Iris pigment epithelial cell (primary cell): Measurements from ENCODE around the gene RPS6KA2.

Experiments
- DNase-seq: peaks from one replicate; pipeline ENCODE4 v3.0.0-alpha.2; 2011; ENCODE audit warnings: low read depth

The RPS6KA2 gene

DNA sequence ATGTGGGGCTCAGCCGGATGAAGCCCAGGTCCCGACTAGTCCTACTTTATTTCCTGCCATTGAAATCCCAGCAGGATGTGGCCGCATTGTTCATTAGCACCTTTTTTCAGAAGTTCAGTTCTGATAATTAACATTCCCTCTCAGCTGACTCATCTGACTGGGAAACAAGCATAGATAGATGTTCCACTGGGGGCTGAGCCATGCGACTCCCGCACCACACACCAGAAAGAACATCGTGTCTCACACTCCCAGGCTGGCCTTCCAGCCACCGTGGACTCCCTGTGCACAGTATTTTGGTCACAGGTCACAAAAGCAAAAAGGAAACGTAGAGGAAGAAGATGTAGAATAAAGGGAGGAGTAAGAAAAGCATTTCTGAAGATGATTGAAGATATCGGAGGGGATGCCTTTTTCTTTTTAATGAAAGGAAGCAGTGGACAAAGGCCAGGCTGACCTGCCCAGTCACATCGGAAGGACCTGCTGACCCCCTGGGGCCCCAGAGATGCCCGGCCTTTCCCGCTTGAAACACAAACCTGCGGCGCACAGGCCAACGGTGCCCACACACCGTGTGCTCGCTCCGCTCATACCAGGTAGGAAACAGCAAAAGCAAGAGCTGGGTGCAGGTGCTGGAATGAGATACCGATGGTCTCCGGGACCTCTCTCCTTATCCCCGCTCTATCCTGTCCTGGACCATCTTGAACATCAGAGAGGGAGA lies 11.8 kb downstream of the RPS6KA2 start:
- peak; percentile 76 for DNase-seq

DNA sequence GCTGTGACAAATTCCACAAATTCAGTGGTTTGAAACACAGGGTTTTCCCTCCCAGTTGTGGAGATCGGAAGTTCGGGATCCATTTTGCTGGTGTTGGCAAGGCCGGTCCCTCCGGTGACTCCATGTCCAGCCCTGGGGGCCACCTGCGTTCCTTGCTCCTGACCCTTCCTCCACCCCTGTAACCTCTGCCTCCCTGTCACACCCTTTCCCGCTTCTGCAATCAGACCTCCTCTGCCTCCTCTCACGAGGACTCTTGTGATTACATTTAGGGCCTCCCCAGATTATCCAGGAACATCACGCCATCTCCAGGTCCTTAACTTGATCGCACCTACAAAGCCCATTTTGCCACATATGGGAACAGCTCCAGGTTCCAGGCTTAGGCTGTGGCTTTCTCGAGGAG lies 12.5 kb downstream of the RPS6KA2 start:
- DNase-seq, result no peak

DNA sequence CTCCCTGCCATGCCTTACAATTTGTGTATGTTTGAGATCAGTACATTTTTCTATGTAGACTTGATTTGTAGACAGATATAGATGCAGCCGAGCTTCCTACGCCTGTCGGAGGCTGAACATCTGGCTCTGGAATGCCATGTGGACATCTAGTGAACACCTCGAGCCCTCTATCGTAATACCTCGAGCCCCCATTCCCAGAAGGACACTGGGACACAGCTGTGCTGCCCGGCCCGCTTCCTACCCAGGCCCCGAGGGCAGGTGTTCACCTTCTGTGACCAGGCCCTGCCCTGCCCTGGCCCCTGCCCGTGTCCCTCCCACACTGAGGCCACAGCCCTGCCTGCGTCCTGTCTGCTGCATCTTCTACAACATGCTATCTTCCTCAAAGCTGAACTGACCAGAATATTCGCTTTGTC lies 12.9 kb downstream of the RPS6KA2 start:
- DNase-seq, result no peak

DNA sequence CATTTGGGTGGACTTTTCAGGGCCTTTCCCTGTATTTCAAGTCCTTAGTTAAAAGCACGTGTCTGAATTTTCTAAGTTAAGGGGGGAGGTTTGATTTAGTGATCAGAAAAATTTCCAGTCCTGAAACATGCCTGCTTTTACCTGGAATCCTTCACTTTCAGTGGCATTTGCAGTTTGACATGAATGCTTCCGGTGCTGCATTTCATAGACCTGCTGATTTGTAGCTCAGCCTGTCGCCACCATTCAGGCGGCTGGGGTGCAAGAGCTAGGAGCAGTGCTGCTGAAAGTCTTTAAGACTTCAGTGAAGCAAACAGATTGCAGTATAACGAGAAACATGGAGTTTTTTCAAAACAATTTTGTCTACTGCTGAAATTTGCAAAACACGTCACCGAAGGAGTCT lies 14.0 kb downstream of the RPS6KA2 start:
- no peak for DNase-seq

DNA sequence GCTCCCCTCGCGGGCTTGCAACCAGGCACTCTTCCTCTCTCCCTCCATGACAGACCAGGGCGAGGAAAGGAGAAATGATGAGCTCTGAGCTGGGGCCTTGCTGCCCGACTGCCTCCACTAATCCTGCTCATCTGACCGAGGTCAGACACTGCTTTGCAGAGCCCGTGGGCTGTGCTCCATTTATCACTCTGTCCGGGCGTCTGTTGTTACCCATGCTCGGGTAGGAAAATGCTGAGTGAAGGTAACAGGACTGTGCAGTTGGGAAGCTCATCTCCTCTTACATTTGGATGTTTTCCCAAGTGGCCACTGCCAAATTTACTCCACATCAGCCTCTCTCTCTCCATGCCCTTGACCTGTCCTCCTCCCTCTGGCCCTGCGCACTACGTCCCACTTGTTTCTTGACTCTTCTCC lies 14.6 kb downstream of the RPS6KA2 start:
- no peak for DNase-seq

DNA sequence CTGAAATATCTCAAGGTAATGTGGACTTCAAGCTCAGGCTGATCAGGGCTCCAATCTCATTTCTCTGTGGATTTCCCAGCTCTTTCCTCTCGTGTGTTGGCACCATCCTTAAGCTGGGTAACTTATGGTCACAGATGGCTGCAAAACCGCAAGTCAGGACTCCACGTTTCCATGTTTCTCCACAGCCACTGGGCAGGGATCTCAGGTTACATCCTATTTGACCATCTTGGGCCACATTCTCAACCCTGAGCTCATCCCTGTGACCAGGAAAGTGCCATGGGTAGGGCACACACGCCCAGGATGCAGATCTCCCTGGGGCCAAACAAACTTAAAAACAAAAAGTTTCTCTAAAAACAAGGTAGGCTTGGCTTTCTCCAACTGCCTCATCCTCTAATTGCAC lies 15.4 kb downstream of the RPS6KA2 start:
- DNase-seq, result no peak

DNA sequence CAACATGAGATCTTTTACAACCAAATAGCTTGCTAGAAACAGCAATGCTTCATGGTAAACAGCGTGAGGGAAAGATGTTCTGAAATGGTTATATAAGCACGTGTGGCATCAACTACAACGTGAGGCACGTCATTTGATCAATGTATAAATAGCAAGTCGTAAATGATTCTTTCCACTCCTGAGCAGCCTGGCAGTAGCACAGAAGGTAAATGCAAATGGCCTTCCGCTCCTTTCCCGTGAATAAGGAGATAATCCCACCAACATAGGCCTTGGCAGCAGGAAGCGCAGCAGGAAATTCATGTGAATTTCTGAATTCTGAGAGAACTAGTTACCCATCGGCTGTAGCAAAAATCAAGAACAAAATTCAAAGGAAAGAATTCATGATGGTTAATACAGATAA lies 17.0 kb downstream of the RPS6KA2 start:
- no peak for DNase-seq

DNA sequence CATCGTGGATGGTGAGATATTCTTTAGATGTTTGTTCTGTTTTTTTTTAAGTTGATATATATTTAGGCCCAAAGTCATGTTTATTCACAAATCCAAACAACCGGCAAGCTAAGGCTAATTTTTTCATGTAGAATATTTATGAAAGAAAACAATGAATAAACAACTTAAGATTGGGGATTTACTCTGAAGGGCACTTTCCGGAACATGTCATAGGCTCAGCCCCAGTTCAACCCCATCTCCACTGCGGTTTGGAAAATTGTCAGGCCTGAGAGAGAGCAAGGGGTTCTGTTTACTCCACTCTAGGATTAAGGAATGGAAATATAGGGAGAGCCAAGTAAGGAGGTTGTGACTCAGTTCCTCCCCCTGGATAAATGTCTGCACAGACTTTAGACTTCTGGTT lies 18.3 kb downstream of the RPS6KA2 start:
- DNase-seq, result peak; percentile 97

DNA sequence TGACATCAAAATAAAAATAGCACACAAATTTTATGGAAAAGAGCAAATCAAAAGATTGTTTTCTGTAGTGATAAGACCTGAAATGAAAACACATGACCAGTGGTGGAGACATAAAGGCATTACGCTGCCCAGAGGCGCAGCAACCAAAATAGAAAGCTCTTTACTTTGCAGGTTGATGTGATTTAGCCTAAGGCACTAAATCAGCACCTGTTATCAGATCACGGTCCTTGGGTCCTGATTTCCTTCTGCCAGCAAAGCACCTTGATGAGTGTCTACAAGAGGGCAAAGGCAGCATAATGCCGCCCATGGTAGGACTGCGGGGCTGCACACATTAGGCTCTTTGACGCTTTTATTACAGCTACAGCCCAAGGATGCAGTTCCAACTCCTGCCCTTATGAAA lies 21.3 kb downstream of the RPS6KA2 start:
- no peak for DNase-seq

DNA sequence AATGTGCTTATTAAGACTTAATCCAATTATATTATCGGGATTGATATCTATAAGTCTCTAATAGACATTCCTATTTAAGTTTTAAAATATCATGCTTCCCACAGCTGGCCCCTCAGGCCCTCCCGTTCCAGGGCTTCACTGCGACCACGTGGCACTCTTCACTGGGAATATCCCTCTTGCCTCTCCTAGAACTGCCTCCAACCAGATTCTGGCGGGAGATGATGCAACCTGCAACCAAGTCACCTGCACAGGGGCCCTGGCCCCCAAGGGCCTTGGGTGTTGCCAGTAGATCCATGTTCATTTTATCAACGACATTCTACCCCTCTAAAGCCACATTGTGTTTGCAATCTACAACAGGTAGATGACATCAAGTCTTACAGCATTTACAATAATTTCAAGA lies 22.1 kb downstream of the RPS6KA2 start:
- DNase-seq, result no peak

DNA sequence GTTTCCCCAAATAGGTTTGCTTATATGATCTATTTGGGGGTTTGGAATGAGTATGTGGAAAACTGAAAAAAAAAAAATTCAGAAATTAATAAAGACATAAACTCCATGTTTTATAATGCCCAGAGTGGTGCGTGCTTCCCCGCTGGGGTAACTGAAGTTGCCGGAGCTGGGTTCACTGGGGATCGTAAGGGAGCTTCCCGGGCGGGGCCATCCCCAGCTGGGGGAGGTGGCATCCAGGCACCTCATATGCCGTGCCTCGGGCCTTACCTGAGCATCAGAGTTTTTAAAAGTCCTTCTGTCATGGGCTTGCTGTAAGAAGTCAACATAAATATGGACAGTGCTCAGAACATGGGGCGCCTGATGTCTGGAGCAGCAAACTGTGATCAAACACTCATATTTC lies 22.7 kb downstream of the RPS6KA2 start:
- DNase-seq, result no peak

DNA sequence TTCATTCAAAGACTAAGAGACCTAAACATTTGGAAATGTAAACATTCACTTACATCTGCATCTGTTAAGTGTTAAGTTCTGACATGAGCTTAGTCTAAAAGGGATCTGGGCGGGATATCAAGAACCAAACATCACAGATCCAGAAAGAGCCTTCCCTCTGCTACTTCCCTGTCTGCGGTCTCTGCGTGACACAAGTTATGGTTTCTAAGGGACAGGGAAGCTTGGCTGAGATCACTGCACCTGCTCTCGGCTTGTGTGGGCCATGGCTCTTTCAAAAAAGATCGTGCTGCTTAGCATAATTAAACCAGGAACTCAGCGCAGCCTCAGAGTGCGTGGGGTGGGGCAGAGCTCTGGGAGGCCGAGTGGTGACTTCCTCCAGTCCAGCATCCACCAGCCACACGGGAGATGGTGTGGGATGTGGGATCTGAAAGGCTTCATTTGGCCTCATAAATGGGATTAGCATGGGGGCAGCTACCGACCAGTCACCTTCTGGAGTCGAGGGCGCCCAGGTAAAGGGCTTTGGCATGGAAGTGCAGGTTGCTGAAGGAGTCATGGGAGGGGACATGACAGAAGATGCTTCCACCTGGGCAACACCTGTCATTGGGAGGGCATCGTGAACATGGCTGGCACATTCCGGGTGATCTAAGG lies 23.9 kb downstream of the RPS6KA2 start:
- no peak for DNase-seq

DNA sequence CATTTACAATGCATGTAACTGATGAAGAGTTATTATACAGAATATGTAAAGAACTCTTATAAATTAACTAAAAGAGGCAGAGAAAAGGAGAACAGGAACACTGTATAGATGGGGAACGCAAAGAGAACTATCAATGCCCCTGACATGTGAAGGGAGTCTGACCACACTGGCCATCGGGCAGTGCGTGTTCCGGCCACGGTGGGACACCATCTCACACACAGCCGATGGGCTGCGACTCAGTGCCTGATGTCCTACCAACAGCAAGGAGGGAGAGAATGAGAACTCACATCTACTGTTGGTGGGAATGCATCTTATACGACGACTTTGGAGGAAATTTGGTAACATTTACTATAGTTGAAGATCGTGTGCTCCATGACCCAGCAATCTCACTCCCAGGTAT lies 25.1 kb downstream of the RPS6KA2 start:
- DNase-seq, result no peak

DNA sequence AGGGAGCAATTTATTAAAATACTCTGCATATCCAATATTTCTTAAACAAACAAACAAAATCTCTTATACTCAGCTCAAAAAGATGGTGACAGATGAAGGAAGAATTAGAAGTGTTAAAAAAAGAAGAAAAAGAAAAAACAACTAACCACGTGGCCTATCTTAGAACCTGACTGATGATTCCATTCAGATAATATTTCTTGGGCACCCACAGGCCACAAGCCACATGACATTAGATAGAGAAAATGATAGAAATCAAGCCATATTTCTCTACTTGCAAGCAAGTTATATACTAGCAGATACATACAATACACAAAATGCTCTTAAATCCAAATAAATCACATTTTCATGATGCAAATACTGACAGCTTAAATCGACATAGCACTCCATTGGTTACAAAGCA lies 26.1 kb downstream of the RPS6KA2 start:
- peak; percentile 58 for DNase-seq

DNA sequence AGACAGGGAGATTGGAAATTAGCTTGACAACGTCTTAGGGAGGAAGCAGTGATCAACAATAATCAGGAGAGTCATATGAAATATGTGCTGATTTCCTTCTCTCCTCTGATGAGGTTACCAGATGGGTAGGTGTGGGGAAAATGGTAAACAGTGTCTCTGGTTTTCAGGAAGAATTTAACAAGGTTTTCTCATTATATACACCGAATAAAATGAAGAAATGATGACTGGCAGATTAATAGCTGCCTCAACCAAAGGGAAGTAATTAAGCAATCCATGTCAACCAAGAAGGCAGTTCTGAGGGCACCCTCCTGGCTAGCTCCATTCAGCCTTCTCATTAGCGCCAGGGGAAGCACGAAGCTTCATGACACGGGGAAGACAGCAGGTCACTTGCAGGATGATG lies 27.8 kb downstream of the RPS6KA2 start:
- DNase-seq, result no peak

DNA sequence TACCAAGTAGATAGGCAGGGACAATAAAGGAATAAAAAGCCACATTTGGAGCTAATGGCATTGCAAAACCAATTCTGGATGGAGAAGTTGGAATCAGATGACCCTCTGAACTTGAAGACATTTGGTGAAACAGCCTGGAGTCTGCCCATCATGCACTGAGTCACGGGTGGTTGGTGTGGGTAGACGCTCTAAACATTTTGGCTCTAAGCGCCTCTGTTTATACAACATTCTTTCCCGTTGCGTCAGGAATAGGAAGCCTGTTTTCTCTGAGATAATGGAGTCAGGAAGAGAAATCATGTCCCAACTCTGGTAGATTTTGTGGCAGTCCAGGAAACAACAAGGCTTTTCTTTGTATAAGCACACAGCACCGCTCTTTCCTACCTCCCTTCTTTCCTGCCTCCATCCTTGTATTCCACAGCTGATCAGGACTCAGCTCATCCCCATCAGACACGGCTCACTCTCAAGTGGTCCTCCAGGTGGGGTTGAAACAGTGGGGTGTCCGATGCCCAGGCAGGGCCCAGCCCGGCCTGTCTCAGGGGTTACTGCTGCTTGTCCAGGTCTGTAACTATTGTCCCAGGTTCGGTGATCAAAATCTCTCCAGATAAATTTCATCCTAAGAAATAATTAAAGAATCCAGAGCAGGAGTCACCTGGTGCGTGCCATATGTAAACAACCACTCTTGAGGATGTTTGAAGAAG lies 28.5 kb downstream of the RPS6KA2 start:
- DNase-seq, result peak; percentile 97

DNA sequence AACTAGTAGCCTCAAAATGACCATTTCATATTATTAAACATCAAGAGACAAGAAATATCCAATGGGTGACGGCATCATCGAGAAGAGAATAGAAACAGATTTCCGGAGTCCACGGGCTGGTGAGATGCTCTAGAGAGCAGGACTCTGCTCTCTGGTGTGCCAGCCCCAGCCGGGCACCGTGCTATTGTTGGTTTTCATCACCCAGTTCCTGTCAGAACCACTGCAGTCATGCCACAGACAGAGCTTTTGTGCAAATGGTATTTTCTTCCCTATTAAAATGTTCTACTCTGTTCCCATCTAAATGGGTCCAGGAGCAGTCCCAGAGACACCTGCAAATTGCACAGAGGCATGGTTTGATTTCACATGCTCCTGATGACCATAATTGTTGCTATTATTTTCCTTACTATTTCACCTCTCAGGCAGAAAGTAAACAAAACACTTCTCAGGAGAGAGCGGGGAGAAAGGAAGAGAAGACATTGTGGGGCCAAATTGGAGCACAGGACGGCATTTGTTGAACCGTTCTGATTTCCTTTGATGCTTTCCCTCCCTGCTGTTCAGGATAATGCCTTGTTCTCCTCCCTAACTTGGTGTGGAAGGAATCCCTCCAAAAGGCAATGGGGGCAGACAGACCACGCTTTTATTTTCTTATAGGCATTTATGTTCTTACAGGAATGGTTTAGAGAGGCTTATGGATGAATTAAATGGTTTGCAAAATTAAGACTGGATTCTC lies 29.2 kb downstream of the RPS6KA2 start:
- DNase-seq, result no peak

DNA sequence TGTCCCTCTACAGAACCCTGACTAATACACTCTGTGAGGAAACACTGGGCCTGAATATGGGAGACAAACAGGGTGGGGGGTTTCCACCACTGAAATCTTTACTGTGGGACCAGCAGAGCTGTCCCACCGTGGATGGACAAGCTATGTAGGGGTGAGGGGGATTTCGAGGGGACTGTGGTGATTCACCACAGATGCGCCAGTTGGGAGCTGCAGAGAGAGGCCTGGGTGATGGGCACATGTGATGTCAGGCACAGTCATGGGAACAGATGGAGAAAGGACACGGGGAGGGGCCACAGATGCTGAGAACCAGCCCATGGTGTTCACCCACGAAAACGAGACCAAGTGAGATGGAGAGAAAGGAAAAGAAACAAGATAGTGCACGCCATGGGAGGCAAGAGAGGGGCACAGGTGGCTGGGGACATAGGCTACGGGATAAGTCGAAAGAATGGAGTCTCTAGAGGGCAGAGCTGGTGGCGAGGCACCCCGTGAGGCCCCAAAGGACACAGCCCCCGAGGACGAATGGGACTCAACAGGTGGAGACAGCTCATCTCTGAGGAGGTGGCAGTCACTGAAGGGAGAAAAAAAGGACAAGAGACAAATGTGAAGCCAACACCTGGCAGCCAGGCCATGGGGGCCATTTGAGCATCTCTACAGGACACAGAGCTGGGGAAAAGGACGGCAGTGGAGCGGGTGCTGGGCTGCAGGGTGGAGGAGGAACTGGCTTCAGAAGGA lies 30.1 kb downstream of the RPS6KA2 start:
- no peak for DNase-seq

DNA sequence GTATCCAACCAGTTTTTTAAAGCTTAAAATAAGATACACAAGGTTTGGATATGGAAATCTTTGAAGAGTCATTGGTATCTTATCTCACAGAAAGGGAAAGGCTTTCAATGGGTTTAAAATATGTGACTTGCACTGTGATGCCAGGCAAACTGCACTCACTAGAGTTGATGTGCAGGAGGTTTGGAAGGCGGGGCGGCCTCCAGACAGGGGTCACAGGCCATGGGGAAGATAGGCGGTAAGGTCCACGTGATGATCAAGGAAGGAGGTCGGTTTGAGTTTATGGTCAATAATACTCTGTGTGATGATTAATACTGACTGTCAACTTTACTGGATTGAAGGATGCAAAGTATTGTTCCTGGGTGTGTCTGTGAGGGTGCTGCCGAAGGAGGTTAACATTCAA lies 31.1 kb downstream of the RPS6KA2 start:
- no peak for DNase-seq

DNA sequence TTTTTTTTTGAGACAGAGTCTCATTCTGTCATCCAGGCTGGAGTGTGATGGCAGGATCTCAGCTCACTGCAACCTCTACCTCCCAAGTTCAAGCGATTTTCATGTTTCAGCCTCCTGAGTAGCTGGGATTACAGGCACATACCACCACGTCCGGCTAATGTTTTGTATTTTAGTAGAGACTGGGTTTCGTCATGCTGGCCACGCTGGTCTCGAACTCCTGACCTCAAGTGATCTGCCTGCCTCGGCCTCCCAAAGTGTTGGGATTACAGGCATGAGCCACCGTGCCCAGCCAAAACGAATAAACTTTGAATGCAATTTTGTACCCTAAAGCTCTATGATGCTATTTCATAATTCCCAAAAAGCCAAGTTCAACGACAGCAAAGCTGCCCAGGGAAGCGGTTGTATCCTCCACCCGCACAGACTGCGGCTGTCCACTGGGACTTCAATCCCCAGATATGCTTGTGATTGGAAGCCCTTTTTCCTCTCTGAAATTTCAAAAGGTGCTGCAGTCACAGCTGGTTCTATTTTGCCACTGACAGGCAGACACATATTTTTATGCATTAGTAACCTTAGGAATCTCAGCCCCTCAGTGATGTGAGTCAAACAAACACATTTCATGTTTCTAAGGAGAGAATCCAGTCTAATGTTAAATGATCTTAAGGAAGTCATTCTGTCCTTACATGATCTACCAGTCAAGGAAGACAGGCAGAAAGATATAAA lies 31.8 kb downstream of the RPS6KA2 start:
- DNase-seq, result peak; percentile 93

DNA sequence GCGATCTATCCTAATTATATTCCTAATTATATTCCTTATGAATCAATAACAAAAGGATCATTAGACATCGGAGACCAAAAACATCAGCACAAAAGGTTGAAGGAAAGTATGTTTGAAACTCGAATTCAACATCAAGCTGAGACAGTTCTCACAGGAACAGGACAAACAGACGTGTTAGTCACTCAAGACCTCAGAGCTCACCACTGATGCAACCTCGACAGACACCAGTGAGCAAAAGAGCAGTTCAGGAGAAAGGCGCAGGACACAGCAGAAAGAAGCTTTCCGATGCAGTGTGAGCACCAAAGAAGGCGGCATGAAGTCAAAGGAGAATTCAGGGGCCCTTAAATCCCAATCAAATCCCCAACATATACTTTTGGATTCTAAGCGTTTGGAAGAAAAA lies 34.2 kb downstream of the RPS6KA2 start:
- DNase-seq, result peak; percentile 96
